ENCODE measurements around the gene RBL2. TPM values are rescaled to one million over a fixed set of nuclear protein-coding genes. Genes with fewer than 3 reads are reported as not detected.

The RBL2 gene
- total and polyA plus RNA-seq, 2 of the 13 experiments (the other 11 are each of a cell fraction or from before 2014, with no cell fraction given), result 41.2 to 60.9 TPM

DNA sequence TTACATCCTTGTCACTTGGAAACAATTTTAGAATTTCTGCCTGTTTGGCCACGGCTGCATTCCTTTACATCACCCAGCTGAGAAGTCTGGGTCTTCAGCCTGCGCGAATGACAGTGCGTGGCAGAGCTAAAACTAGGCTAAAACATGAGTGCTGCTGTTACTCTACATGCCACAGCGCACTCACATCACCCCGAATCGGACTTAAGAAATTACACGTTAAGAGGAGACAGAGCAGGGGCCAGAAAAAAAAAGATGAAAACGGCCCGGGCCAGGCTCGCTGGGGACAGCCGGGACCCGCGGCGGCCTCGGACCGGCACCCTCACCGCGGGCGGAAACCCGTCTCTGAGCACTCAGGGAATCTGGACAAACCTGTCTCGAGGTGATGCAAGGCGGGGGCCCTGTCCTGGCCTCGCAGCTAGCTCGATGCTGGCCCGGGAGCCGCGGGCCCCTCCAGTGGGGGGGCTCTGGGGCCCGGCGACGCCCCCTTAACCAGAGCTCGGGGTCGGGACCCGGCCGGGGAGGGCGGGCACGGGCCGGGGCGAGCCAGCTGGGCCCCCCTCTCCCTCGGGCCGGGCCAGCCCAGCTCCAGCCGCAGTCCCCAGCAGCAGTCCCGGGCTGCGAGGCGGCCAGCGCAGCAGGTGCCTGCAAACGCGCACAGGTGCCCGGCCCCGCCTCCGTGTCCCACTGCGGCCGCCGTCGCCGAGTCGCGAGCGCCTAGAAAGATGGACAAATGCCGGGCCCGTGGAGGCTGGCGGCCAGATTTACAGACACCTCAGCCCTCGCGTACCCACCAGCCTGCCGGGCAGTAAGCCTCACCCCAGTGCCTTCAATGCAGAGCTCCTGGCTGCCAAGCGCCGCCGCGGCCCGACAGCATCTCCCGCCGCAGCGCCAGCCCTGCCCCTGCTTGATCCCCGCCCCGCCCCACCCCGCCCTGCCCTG is 68.3 kb downstream of the RBL2 start, which contains the start of gene AKTIP (continued):
- 0 out of 2 replicates have a peak, but pooled peaks have one; percentile 49 for TF ChIP-seq ZNF343 (CRISPR knock-in tag; IDR thresholded peaks at IDR 0.05)
- TF ChIP-seq NFRKB (IDR thresholded peaks at IDR 0.05), result no peak
- TF ChIP-seq NRL (CRISPR knock-in tag; IDR thresholded peaks at IDR 0.05; ENCODE audit: borderline replicate concordance), result no peak
- TF ChIP-seq, protein P1, sequence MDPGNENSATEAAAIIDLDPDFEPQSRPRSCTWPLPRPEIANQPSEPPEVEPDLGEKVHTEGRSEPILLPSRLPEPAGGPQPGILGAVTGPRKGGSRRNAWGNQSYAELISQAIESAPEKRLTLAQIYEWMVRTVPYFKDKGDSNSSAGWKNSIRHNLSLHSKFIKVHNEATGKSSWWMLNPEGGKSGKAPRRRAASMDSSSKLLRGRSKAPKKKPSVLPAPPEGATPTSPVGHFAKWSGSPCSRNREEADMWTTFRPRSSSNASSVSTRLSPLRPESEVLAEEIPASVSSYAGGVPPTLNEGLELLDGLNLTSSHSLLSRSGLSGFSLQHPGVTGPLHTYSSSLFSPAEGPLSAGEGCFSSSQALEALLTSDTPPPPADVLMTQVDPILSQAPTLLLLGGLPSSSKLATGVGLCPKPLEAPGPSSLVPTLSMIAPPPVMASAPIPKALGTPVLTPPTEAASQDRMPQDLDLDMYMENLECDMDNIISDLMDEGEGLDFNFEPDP (CRISPR knock-in tag; conservative IDR thresholded peaks at IDR 0.05), result no peak
- TF ChIP-seq ARID2 (CRISPR knock-in tag; IDR thresholded peaks at IDR 0.05; ENCODE audit: borderline replicate concordance), result no peak
- TF ChIP-seq, protein P2, sequence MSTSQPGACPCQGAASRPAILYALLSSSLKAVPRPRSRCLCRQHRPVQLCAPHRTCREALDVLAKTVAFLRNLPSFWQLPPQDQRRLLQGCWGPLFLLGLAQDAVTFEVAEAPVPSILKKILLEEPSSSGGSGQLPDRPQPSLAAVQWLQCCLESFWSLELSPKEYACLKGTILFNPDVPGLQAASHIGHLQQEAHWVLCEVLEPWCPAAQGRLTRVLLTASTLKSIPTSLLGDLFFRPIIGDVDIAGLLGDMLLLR (CRISPR knock-in tag; IDR thresholded peaks at IDR 0.05), result peak; percentile 40; the same call in 1 of the 2 replicates
- peak; percentile 55; the same call in 1 of the 2 replicates for TF ChIP-seq GABPB1 (CRISPR knock-in tag; IDR thresholded peaks at IDR 0.05)
- TF ChIP-seq, protein P3, sequence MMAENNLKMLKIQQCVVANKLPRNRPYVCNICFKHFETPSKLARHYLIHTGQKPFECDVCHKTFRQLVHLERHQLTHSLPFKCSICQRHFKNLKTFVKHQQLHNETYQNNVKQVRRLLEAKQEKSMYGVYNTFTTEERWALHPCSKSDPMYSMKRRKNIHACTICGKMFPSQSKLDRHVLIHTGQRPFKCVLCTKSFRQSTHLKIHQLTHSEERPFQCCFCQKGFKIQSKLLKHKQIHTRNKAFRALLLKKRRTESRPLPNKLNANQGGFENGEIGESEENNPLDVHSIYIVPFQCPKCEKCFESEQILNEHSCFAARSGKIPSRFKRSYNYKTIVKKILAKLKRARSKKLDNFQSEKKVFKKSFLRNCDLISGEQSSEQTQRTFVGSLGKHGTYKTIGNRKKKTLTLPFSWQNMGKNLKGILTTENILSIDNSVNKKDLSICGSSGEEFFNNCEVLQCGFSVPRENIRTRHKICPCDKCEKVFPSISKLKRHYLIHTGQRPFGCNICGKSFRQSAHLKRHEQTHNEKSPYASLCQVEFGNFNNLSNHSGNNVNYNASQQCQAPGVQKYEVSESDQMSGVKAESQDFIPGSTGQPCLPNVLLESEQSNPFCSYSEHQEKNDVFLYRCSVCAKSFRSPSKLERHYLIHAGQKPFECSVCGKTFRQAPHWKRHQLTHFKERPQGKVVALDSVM (CRISPR knock-in tag; IDR thresholded peaks at IDR 0.05), result peak; percentile 44
- TF ChIP-seq, protein P4, sequence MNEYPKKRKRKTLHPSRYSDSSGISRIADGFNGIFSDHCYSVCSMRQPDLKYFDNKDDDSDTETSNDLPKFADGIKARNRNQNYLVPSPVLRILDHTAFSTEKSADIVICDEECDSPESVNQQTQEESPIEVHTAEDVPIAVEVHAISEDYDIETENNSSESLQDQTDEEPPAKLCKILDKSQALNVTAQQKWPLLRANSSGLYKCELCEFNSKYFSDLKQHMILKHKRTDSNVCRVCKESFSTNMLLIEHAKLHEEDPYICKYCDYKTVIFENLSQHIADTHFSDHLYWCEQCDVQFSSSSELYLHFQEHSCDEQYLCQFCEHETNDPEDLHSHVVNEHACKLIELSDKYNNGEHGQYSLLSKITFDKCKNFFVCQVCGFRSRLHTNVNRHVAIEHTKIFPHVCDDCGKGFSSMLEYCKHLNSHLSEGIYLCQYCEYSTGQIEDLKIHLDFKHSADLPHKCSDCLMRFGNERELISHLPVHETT (CRISPR knock-in tag; conservative IDR thresholded peaks at IDR 0.05), result no peak
- TF ChIP-seq, protein P5, sequence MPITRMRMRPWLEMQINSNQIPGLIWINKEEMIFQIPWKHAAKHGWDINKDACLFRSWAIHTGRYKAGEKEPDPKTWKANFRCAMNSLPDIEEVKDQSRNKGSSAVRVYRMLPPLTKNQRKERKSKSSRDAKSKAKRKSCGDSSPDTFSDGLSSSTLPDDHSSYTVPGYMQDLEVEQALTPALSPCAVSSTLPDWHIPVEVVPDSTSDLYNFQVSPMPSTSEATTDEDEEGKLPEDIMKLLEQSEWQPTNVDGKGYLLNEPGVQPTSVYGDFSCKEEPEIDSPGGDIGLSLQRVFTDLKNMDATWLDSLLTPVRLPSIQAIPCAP (CRISPR knock-in tag; IDR thresholded peaks at IDR 0.05; ENCODE audit: low read depth), result no peak
- TF ChIP-seq ADNP (CRISPR knock-in tag; IDR thresholded peaks at IDR 0.05), result no peak
- peak; percentile 69 for TF ChIP-seq KDM5A (IDR thresholded peaks at IDR 0.05; ENCODE audit: borderline replicate concordance, low read length)
- 0 out of 2 replicates have a peak, but pooled peaks have one; percentile 51 for TF ChIP-seq ZNF572 (CRISPR knock-in tag; IDR thresholded peaks at IDR 0.05)
- TF ChIP-seq MTA3 (CRISPR knock-in tag; IDR thresholded peaks at IDR 0.05), result no peak
- TF ChIP-seq POLR2G (IDR thresholded peaks at IDR 0.05; ENCODE audit: low read depth, low read length), result no peak
- peak; percentile 31; the same call in 1 of the 2 replicates for TF ChIP-seq ZSCAN21 (CRISPR knock-in tag; IDR thresholded peaks at IDR 0.05; ENCODE audit: borderline replicate concordance)
- no peak for TF ChIP-seq MTF1 (CRISPR knock-in tag; IDR thresholded peaks at IDR 0.05)
- TF ChIP-seq POLR2AphosphoS2 (IDR thresholded peaks at IDR 0.05; ENCODE audit: low read depth, low read length), result no peak
- TF ChIP-seq, protein P6, sequence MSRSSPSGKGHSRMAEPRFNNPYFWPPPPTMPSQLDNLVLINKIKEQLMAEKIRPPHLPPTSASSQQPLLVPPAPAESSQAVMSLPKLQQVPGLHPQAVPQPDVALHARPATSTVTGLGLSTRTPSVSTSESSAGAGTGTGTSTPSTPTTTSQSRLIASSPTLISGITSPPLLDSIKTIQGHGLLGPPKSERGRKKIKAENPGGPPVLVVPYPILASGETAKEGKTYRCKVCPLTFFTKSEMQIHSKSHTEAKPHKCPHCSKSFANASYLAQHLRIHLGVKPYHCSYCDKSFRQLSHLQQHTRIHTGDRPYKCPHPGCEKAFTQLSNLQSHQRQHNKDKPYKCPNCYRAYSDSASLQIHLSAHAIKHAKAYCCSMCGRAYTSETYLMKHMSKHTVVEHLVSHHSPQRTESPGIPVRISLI (CRISPR knock-in tag; IDR thresholded peaks at IDR 0.05; ENCODE audit: borderline replicate concordance), result 0 out of 2 replicates have a peak, but pooled peaks have one; percentile 15
- no peak for TF ChIP-seq ZNF547 (CRISPR knock-in tag; IDR thresholded peaks at IDR 0.05)
- TF ChIP-seq REL (CRISPR knock-in tag; conservative IDR thresholded peaks at IDR 0.05), result no peak

Measured in HepG2 (cell line).